ENCODE results near the gene TSPAN14.
A peak's percentile ranks its signal among the peaks of the same experiment; 100 is the strongest.

TSPAN14 gene

GRCh38 chr10:80443531-80443974 is 10.6 kb upstream of the TSPAN14 start:
- Mint-ChIP-seq H3K9me3 (no peaks in the 10 kb centered on the region), H3K4me3 (no peak overlapping the region), H3K27me3 (ENCODE audit: low read depth, poor library complexity) (no peaks in the 10 kb centered on the region), H3K27ac (no peak overlapping the region), H3K36me3 (ENCODE audit: low read depth) (no peaks in the 10 kb centered on the region), H3K4me1 (peaks cover 45% of the 10 kb centered on the region)
- DNase-seq = no peak
- no peak for TF ChIP-seq CTCF (IDR thresholded peaks at IDR 0.05)

GRCh38 chr10:80444124-80444523 is 10.0 kb upstream of the TSPAN14 start:
- H3K27ac Mint-ChIP-seq = peak overlapping the region; percentile 2
- H3K36me3 Mint-ChIP-seq (ENCODE audit: low read depth) = no peaks in the 10 kb centered on the region
- DNase-seq = no peak
- no peaks in the 10 kb centered on the region for H3K27me3 Mint-ChIP-seq (ENCODE audit: low read depth, poor library complexity)
- no peak overlapping the region for H3K4me3 Mint-ChIP-seq
- no peak for TF ChIP-seq CTCF (IDR thresholded peaks at IDR 0.05)
- peaks cover 42% of the 10 kb centered on the region for H3K4me1 Mint-ChIP-seq
- H3K9me3 Mint-ChIP-seq = no peaks in the 10 kb centered on the region

- Mint-ChIP-seq H3K27me3 (ENCODE audit: low read depth, poor library complexity) (no peaks in the 10 kb centered on the region), H3K4me3 (no peak overlapping the region), H3K9me3 (no peaks in the 10 kb centered on the region), H3K36me3 (ENCODE audit: low read depth) (no peaks in the 10 kb centered on the region), H3K27ac (peak overlapping the region; percentile 2), H3K4me1 (peaks cover 46% of the 10 kb centered on the region)
- peak; percentile 43 for DNase-seq
- peak; percentile 49 for TF ChIP-seq CTCF (IDR thresholded peaks at IDR 0.05)
These were observed 9.3 kb upstream of the TSPAN14 start for GRCh38 chr10:80444646-80445319.

- H3K4me3 Mint-ChIP-seq = no peak overlapping the region
- peak overlapping the region; percentile 13 for H3K27ac Mint-ChIP-seq
- TF ChIP-seq CTCF (IDR thresholded peaks at IDR 0.05) = no peak
- peaks cover 46% of the 10 kb centered on the region for H3K4me1 Mint-ChIP-seq
- DNase-seq = no peak
- H3K9me3 Mint-ChIP-seq = no peaks in the 10 kb centered on the region
- no peaks in the 10 kb centered on the region for H3K27me3 Mint-ChIP-seq (ENCODE audit: low read depth, poor library complexity)
- H3K36me3 Mint-ChIP-seq (ENCODE audit: low read depth) = no peaks in the 10 kb centered on the region
These were observed 6.5 kb upstream of the TSPAN14 start for GRCh38 chr10:80447436-80448190.

- no peak overlapping the region for H3K4me3 Mint-ChIP-seq
- H3K36me3 Mint-ChIP-seq (ENCODE audit: low read depth) = no peaks in the 10 kb centered on the region
- peaks cover 45% of the 10 kb centered on the region for H3K4me1 Mint-ChIP-seq
- no peaks in the 10 kb centered on the region for H3K9me3 Mint-ChIP-seq
- peak overlapping the region; percentile 13 for H3K27ac Mint-ChIP-seq
- no peak for DNase-seq
- H3K27me3 Mint-ChIP-seq (ENCODE audit: low read depth, poor library complexity) = no peaks in the 10 kb centered on the region
- TF ChIP-seq CTCF (IDR thresholded peaks at IDR 0.05) = no peak
These were observed 5.7 kb upstream of the TSPAN14 start for GRCh38 chr10:80448209-80448942.

Data from nephron progenitor cell (in vitro differentiated cells).